Activated CD8-positive, alpha-beta memory T cell treated with anti-CD3 and anti-CD28 coated beads for 36 hours (primary cell): ENCODE measurements around the gene SMYD3. TPM values are rescaled to one million over a fixed set of nuclear protein-coding genes. Genes with fewer than 3 reads are reported as not detected.
"Not testable (repeated sequence)": the region's sequence is repeated elsewhere in the genome, so short reads cannot be mapped to it uniquely, and the experiment has no call there.

Source experiments
- CTCF ChIA-PET: fragments of 350-600 bp; sonication (Branson Sonifier 250); formaldehyde crosslinking; loops from one replicate; lab custom pipeline; 2021; ENCODE audit warnings: antibody characterized with exemption; lab: Charles Lee
- POLR2A ChIA-PET: fragments of 350-600 bp; sonication (Branson Sonifier 250); formaldehyde crosslinking; loops from one replicate; lab custom pipeline; 2021; ENCODE audit warnings: antibody characterized with exemption; lab: Charles Lee
- total RNA-seq, 2 experiments: library from RNA; stranded (reverse); gene quantifications; one replicate each; pipeline ENCODE4 v1.2.3, GENCODE V29; 2021

The SMYD3 gene
- total RNA-seq, 2 experiments from 2014 or later, result 17.6 to 20.5 TPM

GRCh38 chr1:245748240-245748639, 758.8 kb downstream of the SMYD3 start:
- ChIA-PET POLR2A (no interaction called here), CTCF (interaction anchor here (1.2 kb wide), 1 partner anchor 16 kb away, joined by 3 read pairs; no protein-coding TSS in a partner anchor)

- CTCF ChIA-PET, result no interaction called here
- POLR2A ChIA-PET, result no interaction called here
Measured at GRCh38 chr1:245742896-245743295, 764.2 kb downstream of the SMYD3 start.

- POLR2A ChIA-PET, CTCF ChIA-PET: not testable (repeated sequence)
Measured at GRCh38 chr1:245740336-245740735, 766.7 kb downstream of the SMYD3 start.

GRCh38 chr1:245730801-245731200, 776.3 kb downstream of the SMYD3 start:
- ChIA-PET POLR2A (no interaction called here), CTCF (no interaction called here)

GRCh38 chr1:245728035-245728434, 779.0 kb downstream of the SMYD3 start:
- CTCF ChIA-PET, POLR2A ChIA-PET: not testable (repeated sequence)

- ChIA-PET CTCF (no interaction called here), POLR2A (interaction anchor here (0.6 kb wide), 1 partner anchor 921 kb away, joined by 7 read pairs; no protein-coding TSS in a partner anchor)
Measured at GRCh38 chr1:245721488-245721887, 785.6 kb downstream of the SMYD3 start.

- ChIA-PET POLR2A (no interaction called here), CTCF (no interaction called here)
Measured at GRCh38 chr1:245718951-245719350, 788.1 kb downstream of the SMYD3 start.

GRCh38 chr1:245718123-245718522, 789.0 kb downstream of the SMYD3 start:
- ChIA-PET POLR2A (no interaction called here), CTCF (no interaction called here)

GRCh38 chr1:245717611-245718010, 789.5 kb downstream of the SMYD3 start:
- POLR2A ChIA-PET, result no interaction called here

GRCh38 chr1:245716561-245716960, 790.5 kb downstream of the SMYD3 start:
- CTCF ChIA-PET, result interaction anchor here (1.2 kb wide), 1 partner anchor 87 kb away, joined by 3 read pairs; no protein-coding TSS in a partner anchor
- POLR2A ChIA-PET, result no interaction called here

More at GRCh38 chr1:245717611-245718010, 789.5 kb downstream of the SMYD3 start:
- CTCF ChIA-PET, result no interaction called here

GRCh38 chr1:245715970-245716369, 791.1 kb downstream of the SMYD3 start:
- ChIA-PET CTCF (interaction anchor here (0.5 to 1.2 kb wide), 2 partner anchors 21 to 88 kb away, joined by 3 to 4 read pairs; no protein-coding TSS in a partner anchor), POLR2A (no interaction called here)

GRCh38 chr1:245715291-245715701, 791.8 kb downstream of the SMYD3 start:
- ChIA-PET POLR2A (no interaction called here), CTCF (interaction anchor here (0.5 kb wide), 1 partner anchor 21 kb away, joined by 4 read pairs; no protein-coding TSS in a partner anchor)

GRCh38 chr1:245714027-245714426, 793.1 kb downstream of the SMYD3 start:
- CTCF ChIA-PET, POLR2A ChIA-PET: not testable (repeated sequence)

- CTCF ChIA-PET, result no interaction called here
- POLR2A ChIA-PET, result no interaction called here
Measured at GRCh38 chr1:245710961-245711903, 795.8 kb downstream of the SMYD3 start.

GRCh38 chr1:245707941-245708340, 799.1 kb downstream of the SMYD3 start:
- ChIA-PET CTCF (no interaction called here), POLR2A (interaction anchor here (0.7 kb wide), 1 partner anchor 121 kb away, joined by 4 read pairs; no protein-coding TSS in a partner anchor)

- ChIA-PET CTCF (no interaction called here), POLR2A (interaction anchor here (0.6 kb wide), 1 partner anchor 19 kb away, joined by 3 read pairs; no protein-coding TSS in a partner anchor)
Measured at GRCh38 chr1:245704765-245705164, 802.3 kb downstream of the SMYD3 start.

GRCh38 chr1:245704341-245704740, 802.7 kb downstream of the SMYD3 start:
- ChIA-PET CTCF (no interaction called here), POLR2A (no interaction called here)

GRCh38 chr1:245702346-245702745, 804.7 kb downstream of the SMYD3 start:
- POLR2A ChIA-PET, result no interaction called here
- CTCF ChIA-PET, result no interaction called here

GRCh38 chr1:245701631-245702030, 805.4 kb downstream of the SMYD3 start:
- POLR2A ChIA-PET, result no interaction called here

GRCh38 chr1:245700631-245701030, 806.4 kb downstream of the SMYD3 start:
- CTCF ChIA-PET, result no interaction called here

More at GRCh38 chr1:245701631-245702030, 805.4 kb downstream of the SMYD3 start:
- CTCF ChIA-PET, result no interaction called here

More at GRCh38 chr1:245700631-245701030, 806.4 kb downstream of the SMYD3 start:
- POLR2A ChIA-PET, result no interaction called here
